ENCODE measurements around the gene PRKCE. TPM values are rescaled to one million over a fixed set of nuclear protein-coding genes. Genes with fewer than 3 reads are reported as not detected.

Gene PRKCE
- total and polyA plus RNA-seq, 2 experiments from 2014 or later, result 0.94 to 1.2 TPM

GRCh38 chr2:46173030-46173429 lies 521.6 kb downstream of the PRKCE start:
- no peak overlapping the region for H2AFZ ChIP-seq
- H3K4me1 Mint-ChIP-seq, result peaks cover 23% of the 10 kb centered on the region
- H3K9me2 ChIP-seq (ENCODE audit: insufficient read depth), result no peaks in the 10 kb centered on the region; the same call in 1 of the 2 replicates
- H3K27me3 Mint-ChIP-seq (ENCODE audit: insufficient read depth, low read depth, poor library complexity), result peaks cover 2% of the 10 kb centered on the region
- no peaks in the 10 kb centered on the region; the same call in 2 of the 3 replicates for H3K9me3 Mint-ChIP-seq
- no peak overlapping the region for H3K27ac ChIP-seq (ENCODE audit: low read depth)
- no peak overlapping the region for H3K27ac Mint-ChIP-seq
- H3K4me3 Mint-ChIP-seq, result no peak overlapping the region
- no peaks in the 10 kb centered on the region for H4K20me1 ChIP-seq (replicated peaks; ENCODE audit: insufficient read depth)
- H3K4me3 ChIP-seq, result no peak overlapping the region
- no peaks in the 10 kb centered on the region for H3K27me3 ChIP-seq (ENCODE audit: insufficient read depth)
- ATAC-seq (no peak), DNase-seq (ENCODE audit: low spot score) (no peak)
- H3K36me3 Mint-ChIP-seq (ENCODE audit: low read depth), result no peaks in the 10 kb centered on the region
- TF ChIP-seq NANOG (IDR thresholded peaks at IDR 0.05; ENCODE audit: borderline replicate concordance), result no peak
- TF ChIP-seq EZH2 (IDR thresholded peaks at IDR 0.05; ENCODE audit: low read depth, unreplicated experiment), result no peak
- no peak for TF ChIP-seq POLR2AphosphoS5 (IDR thresholded peaks at IDR 0.05; ENCODE audit: low read depth)
- TF ChIP-seq CTCF (conservative IDR thresholded peaks at IDR 0.05; ENCODE audit: low read depth in 2 of 2), result no peak
- no peak for TF ChIP-seq ZNF114 (CRISPR knock-in tag; IDR thresholded peaks at IDR 0.05)
- no peak for TF ChIP-seq JUNB (IDR thresholded peaks at IDR 0.05; ENCODE audit: unreplicated experiment)
- TF ChIP-seq, protein P1, sequence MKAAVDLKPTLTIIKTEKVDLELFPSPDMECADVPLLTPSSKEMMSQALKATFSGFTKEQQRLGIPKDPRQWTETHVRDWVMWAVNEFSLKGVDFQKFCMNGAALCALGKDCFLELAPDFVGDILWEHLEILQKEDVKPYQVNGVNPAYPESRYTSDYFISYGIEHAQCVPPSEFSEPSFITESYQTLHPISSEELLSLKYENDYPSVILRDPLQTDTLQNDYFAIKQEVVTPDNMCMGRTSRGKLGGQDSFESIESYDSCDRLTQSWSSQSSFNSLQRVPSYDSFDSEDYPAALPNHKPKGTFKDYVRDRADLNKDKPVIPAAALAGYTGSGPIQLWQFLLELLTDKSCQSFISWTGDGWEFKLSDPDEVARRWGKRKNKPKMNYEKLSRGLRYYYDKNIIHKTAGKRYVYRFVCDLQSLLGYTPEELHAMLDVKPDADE (IDR thresholded peaks at IDR 0.05), result no peak
- TF ChIP-seq REST (IDR thresholded peaks at IDR 0.05; ENCODE audit: unreplicated experiment), result no peak
- TF ChIP-seq EZH2phosphoT487 (IDR thresholded peaks at IDR 0.05; ENCODE audit: unreplicated experiment), result no peak
- TF ChIP-seq STAT1 (IDR thresholded peaks at IDR 0.05; ENCODE audit: unreplicated experiment), result no peak
- no peak for TF ChIP-seq CREB1 (CRISPR knock-in tag; IDR thresholded peaks at IDR 0.05; ENCODE audit: low read depth)
- no peak for TF ChIP-seq ZNF331 (CRISPR knock-in tag; IDR thresholded peaks at IDR 0.05; ENCODE audit: low read depth)
- TF ChIP-seq, protein P2, sequence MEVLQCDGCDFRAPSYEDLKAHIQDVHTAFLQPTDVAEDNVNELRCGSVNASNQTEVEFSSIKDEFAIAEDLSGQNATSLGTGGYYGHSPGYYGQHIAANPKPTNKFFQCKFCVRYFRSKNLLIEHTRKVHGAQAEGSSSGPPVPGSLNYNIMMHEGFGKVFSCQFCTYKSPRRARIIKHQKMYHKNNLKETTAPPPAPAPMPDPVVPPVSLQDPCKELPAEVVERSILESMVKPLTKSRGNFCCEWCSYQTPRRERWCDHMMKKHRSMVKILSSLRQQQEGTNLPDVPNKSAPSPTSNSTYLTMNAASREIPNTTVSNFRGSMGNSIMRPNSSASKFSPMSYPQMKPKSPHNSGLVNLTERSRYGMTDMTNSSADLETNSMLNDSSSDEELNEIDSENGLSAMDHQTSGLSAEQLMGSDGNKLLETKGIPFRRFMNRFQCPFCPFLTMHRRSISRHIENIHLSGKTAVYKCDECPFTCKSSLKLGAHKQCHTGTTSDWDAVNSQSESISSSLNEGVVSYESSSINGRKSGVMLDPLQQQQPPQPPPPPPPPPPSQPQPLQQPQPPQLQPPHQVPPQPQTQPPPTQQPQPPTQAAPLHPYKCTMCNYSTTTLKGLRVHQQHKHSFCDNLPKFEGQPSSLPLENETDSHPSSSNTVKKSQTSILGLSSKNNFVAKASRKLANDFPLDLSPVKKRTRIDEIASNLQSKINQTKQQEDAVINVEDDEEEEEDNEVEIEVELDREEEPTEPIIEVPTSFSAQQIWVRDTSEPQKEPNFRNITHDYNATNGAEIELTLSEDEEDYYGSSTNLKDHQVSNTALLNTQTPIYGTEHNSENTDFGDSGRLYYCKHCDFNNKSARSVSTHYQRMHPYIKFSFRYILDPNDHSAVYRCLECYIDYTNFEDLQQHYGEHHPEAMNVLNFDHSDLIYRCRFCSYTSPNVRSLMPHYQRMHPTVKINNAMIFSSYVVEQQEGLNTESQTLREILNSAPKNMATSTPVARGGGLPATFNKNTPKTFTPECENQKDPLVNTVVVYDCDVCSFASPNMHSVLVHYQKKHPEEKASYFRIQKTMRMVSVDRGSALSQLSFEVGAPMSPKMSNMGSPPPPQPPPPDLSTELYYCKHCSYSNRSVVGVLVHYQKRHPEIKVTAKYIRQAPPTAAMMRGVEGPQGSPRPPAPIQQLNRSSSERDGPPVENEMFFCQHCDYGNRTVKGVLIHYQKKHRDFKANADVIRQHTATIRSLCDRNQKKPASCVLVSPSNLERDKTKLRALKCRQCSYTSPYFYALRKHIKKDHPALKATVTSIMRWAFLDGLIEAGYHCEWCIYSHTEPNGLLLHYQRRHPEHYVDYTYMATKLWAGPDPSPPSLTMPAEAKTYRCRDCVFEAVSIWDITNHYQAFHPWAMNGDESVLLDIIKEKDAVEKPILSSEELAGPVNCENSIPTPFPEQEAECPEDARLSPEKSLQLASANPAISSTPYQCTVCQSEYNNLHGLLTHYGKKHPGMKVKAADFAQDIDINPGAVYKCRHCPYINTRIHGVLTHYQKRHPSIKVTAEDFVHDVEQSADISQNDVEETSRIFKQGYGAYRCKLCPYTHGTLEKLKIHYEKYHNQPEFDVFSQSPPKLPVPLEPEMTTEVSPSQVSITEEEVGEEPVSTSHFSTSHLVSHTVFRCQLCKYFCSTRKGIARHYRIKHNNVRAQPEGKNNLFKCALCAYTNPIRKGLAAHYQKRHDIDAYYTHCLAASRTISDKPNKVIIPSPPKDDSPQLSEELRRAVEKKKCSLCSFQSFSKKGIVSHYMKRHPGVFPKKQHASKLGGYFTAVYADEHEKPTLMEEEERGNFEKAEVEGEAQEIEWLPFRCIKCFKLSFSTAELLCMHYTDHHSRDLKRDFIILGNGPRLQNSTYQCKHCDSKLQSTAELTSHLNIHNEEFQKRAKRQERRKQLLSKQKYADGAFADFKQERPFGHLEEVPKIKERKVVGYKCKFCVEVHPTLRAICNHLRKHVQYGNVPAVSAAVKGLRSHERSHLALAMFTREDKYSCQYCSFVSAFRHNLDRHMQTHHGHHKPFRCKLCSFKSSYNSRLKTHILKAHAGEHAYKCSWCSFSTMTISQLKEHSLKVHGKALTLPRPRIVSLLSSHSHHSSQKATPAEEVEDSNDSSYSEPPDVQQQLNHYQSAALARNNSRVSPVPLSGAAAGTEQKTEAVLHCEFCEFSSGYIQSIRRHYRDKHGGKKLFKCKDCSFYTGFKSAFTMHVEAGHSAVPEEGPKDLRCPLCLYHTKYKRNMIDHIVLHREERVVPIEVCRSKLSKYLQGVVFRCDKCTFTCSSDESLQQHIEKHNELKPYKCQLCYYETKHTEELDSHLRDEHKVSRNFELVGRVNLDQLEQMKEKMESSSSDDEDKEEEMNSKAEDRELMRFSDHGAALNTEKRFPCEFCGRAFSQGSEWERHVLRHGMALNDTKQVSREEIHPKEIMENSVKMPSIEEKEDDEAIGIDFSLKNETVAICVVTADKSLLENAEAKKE (CRISPR knock-in tag; IDR thresholded peaks at IDR 0.05), result no peak
- peaks cover 9% of the 10 kb centered on the region for H3K4me1 ChIP-seq (ENCODE audit: insufficient read depth)
- H3K4me2 ChIP-seq, result no peak overlapping the region
- no peaks in the 10 kb centered on the region for H3F3A ChIP-seq (replicated peaks; ENCODE audit: low read depth)
- no peaks in the 10 kb centered on the region for H3K79me2 ChIP-seq (replicated peaks; ENCODE audit: insufficient read depth)
- no peaks in the 10 kb centered on the region for H3K36me3 ChIP-seq (ENCODE audit: insufficient read depth)
